Fibroblast of the aortic adventitia (primary cell): ENCODE measurements around the gene ASXL1. TPM values are rescaled to one million over a fixed set of nuclear protein-coding genes. Genes with fewer than 3 reads are reported as not detected.

Experiments used
- DNase-seq: peaks from one replicate; pipeline ENCODE4 v3.0.0-alpha.2; 2010; ENCODE audit warnings: low read depth
- H3K4me3 ChIP-seq: 2 replicates; pipeline ENCODE4 v1.5.1; 2011; ENCODE audit warnings: low read depth, mild to moderate bottlenecking, control low read depth, low read length, moderate library complexity
- CTCF ChIP-seq: IDR thresholded peaks from 2 replicates; pipeline ENCODE4 v1.5.1; 2011; ENCODE audit warnings: mild to moderate bottlenecking, low read length, control low read depth, inconsistent platforms; ENCODE audit not compliant: insufficient read depth
- total RNA-seq: library from RNA; depleted of rRNA; stranded (reverse); fragments of >200 nt; gene quantifications from 2 replicates; pipeline ENCODE4 v1.2.3, GENCODE V29; 2012; ENCODE audit warnings: low replicate concordance

The ASXL1 gene
- total RNA-seq, 1 donor, result 57.4 TPM

GRCh38 chr20:32440069-32440757 is 82.1 kb downstream of the ASXL1 start:
- no peak overlapping the region for H3K4me3 ChIP-seq
- TF ChIP-seq CTCF, result no peak
- DNase-seq, result no peak

GRCh38 chr20:32440758-32441078 is 82.6 kb downstream of the ASXL1 start:
- DNase-seq, result no peak
- no peak for TF ChIP-seq CTCF
- H3K4me3 ChIP-seq, result no peak overlapping the region

GRCh38 chr20:32441638-32442037 is 83.5 kb downstream of the ASXL1 start:
- H3K4me3 ChIP-seq, result no peak overlapping the region
- no peak for DNase-seq
- TF ChIP-seq CTCF, result no peak

GRCh38 chr20:32442630-32443373 is 84.7 kb downstream of the ASXL1 start:
- DNase-seq, result no peak
- no peak for TF ChIP-seq CTCF
- H3K4me3 ChIP-seq, result no peak overlapping the region

- DNase-seq, result no peak
- no peak overlapping the region for H3K4me3 ChIP-seq
- no peak for TF ChIP-seq CTCF
Observed at GRCh38 chr20:32443386-32443974, 85.3 kb downstream of the ASXL1 start.

GRCh38 chr20:32444474-32445220 is 86.5 kb downstream of the ASXL1 start:
- TF ChIP-seq CTCF, result no peak
- no peak overlapping the region for H3K4me3 ChIP-seq
- no peak for DNase-seq
